ENCODE results near the gene PLA2G1B. TPM values are rescaled to one million over a fixed set of nuclear protein-coding genes. Genes with fewer than 3 reads are reported as not detected.

PLA2G1B gene
- total RNA-seq, 2 donors from 2014 or later = not detected

GRCh38 chr12:120321382-120322202, 6.0 kb downstream of the PLA2G1B start:
- DNase-seq (ENCODE audit: low spot score) = no peak
- 51% methylated on average over 13 of the region's 13 CpGs for WGBS
- Histone ChIP-seq H3K4me1 (replicated peaks) (no peaks in the 10 kb centered on the region), H3K27ac (no peak overlapping the region), H3K27me3 (replicated peaks; ENCODE audit: insufficient read depth) (no peaks in the 10 kb centered on the region), H3K36me3 (no peaks in the 10 kb centered on the region), H3K4me3 (no peak overlapping the region), H3K9me3 (no peaks in the 10 kb centered on the region)
- intact Hi-C loops (cut with DNase I) = no loop called here
- peak; percentile 38 for TF ChIP-seq POLR2AphosphoS5 (IDR thresholded peaks at IDR 0.05)
- no peak for TF ChIP-seq CTCF (IDR thresholded peaks at IDR 0.05)

GRCh38 chr12:120317224-120318105, 10.1 kb downstream of the PLA2G1B start:
- Histone ChIP-seq H3K9me3 (no peaks in the 10 kb centered on the region), H3K4me1 (replicated peaks) (no peaks in the 10 kb centered on the region), H3K36me3 (no peaks in the 10 kb centered on the region), H3K4me3 (peak overlapping the region; percentile 38 to 60), H3K27ac (peak overlapping the region; percentile 80 to 88), H3K27me3 (replicated peaks; ENCODE audit: insufficient read depth) (no peaks in the 10 kb centered on the region)
- intact Hi-C loops (cut with DNase I) = no loop called here
- DNase-seq (ENCODE audit: low spot score) = peak; percentile 100
- WGBS = 2% methylated on average over 42 of the region's 42 CpGs
- TF ChIP-seq POLR2AphosphoS5 (IDR thresholded peaks at IDR 0.05) = peak; percentile 96
- TF ChIP-seq CTCF (IDR thresholded peaks at IDR 0.05) = peak; percentile 43 to 81 (median 64)
- peak; percentile 92 for TF ChIP-seq POLR2A (IDR thresholded peaks at IDR 0.05)

GRCh38 chr12:120316798-120317223, 10.8 kb downstream of the PLA2G1B start:
- H3K4me1 ChIP-seq (replicated peaks) = no peaks in the 10 kb centered on the region
- no peaks in the 10 kb centered on the region for H3K27me3 ChIP-seq (replicated peaks; ENCODE audit: insufficient read depth)
- no peaks in the 10 kb centered on the region for H3K36me3 ChIP-seq
- TF ChIP-seq POLR2A (IDR thresholded peaks at IDR 0.05) (no peak), POLR2AphosphoS5 (IDR thresholded peaks at IDR 0.05) (no peak), CTCF (IDR thresholded peaks at IDR 0.05) (no peak)
- H3K4me3 ChIP-seq = peak overlapping the region; percentile 38 to 60
- H3K9me3 ChIP-seq = no peaks in the 10 kb centered on the region
- DNase-seq (ENCODE audit: low spot score) = no peak
- H3K27ac ChIP-seq = peak overlapping the region; percentile 80 to 88
- intact Hi-C loops (cut with DNase I) = no loop called here
- 37% methylated on average over 9 of the region's 9 CpGs for WGBS

GRCh38 chr12:120314220-120314619, 13.4 kb downstream of the PLA2G1B start:
- Histone ChIP-seq H3K4me3 (no peak overlapping the region), H3K27ac (no peak overlapping the region), H3K27me3 (replicated peaks; ENCODE audit: insufficient read depth) (no peaks in the 10 kb centered on the region), H3K9me3 (no peaks in the 10 kb centered on the region), H3K4me1 (replicated peaks) (no peaks in the 10 kb centered on the region), H3K36me3 (no peaks in the 10 kb centered on the region)
- TF ChIP-seq POLR2A (IDR thresholded peaks at IDR 0.05) (no peak), CTCF (IDR thresholded peaks at IDR 0.05) (no peak), POLR2AphosphoS5 (IDR thresholded peaks at IDR 0.05) (no peak)
- no peak for DNase-seq (ENCODE audit: low spot score)
- 61% methylated on average over 5 of the region's 5 CpGs for WGBS
- intact Hi-C loops (cut with DNase I) = no loop called here

Measured in prostate gland (tissue), 2 donors.